Naive thymus-derived CD4-positive, alpha-beta T cell (primary cell): ENCODE measurements around the gene KLHDC8B. TPM values are rescaled to one million over a fixed set of nuclear protein-coding genes. Genes with fewer than 3 reads are reported as not detected.

Experiments
- ATAC-seq: fragments of 150-1000 bp; cut with Tn5 transposase; 2 replicates; pipeline ENCODE4 v1.10.0; 2021; ENCODE audit warnings: mild to moderate bottlenecking, moderate library complexity
- CTCF ChIA-PET: fragments of 350-600 bp; sonication (Branson Sonifier 250); formaldehyde crosslinking; loops from one replicate; lab custom pipeline; 2021; ENCODE audit warnings: antibody characterized with exemption; lab: Charles Lee
- POLR2A ChIA-PET: fragments of 350-600 bp; sonication (Branson Sonifier 250); formaldehyde crosslinking; loops from one replicate; lab custom pipeline; 2021; ENCODE audit warnings: antibody characterized with exemption, inconsistent platforms; lab: Charles Lee
- DNase-seq, 9 donors: peaks; one replicate each; pipeline versions ENCODE4 v3.0.0 to v3.0.0-alpha.2; 2020 to 2022; ENCODE audit warnings: mixed read lengths in 1 of 9
- H3K27ac ChIP-seq: one replicate; pipeline ENCODE4 v1.7.0; 2013; ENCODE audit warnings: mild to moderate bottlenecking, low read depth, low read length, moderate library complexity
- H3K27me3 ChIP-seq, 2 donors: one replicate each; pipeline ENCODE4 v1.7.0; 2013; ENCODE audit warnings: low read length in 2 of 2, mild to moderate bottlenecking in 2 of 2, moderate library complexity in 2 of 2; ENCODE audit not compliant: control insufficient read depth in 2 of 2, insufficient read depth in 2 of 2
- H3K36me3 ChIP-seq, 3 experiments: 1 replicate in 2 of 3; 2 replicates in 1 of 3; pipeline ENCODE4 v1.7.0; 2013; ENCODE audit warnings: low read length in 3 of 3, mild to moderate bottlenecking in 3 of 3, moderate library complexity in 1 of 3; ENCODE audit not compliant: insufficient read depth in 3 of 3, control insufficient read depth in 2 of 3
- H3K4me1 ChIP-seq, 2 donors: one replicate each; pipeline ENCODE4 v1.7.0; 2013; ENCODE audit warnings: low read length in 2 of 2, mild to moderate bottlenecking in 2 of 2, moderate library complexity in 1 of 2; ENCODE audit not compliant: control insufficient read depth in 2 of 2, insufficient read depth in 2 of 2
- H3K4me3 ChIP-seq: 2 replicates; pipeline ENCODE4 v1.7.0; 2013; ENCODE audit warnings: mild to moderate bottlenecking, low read length
- H3K9me3 ChIP-seq, 3 experiments: 1 replicate in 2 of 3; 2 replicates in 1 of 3; pipeline ENCODE4 v1.7.0; 2013; ENCODE audit warnings: low read length in 3 of 3; ENCODE audit not compliant: control insufficient read depth in 2 of 3
- H3K27ac Mint-ChIP-seq, 9 donors: one replicate each; pipeline ENCODE4 v1.8.0; 2020 to 2022; ENCODE audit warnings: mixed read lengths in 9 of 9, mild to moderate bottlenecking in 8 of 9, moderate library complexity in 5 of 9, inconsistent platforms in 2 of 9
- H3K27me3 Mint-ChIP-seq, 5 donors: one replicate each; pipeline ENCODE4 v1.8.0; 2021 to 2022; ENCODE audit warnings: mixed read lengths in 5 of 5, mild to moderate bottlenecking in 1 of 5
- H3K36me3 Mint-ChIP-seq, 5 donors: one replicate each; pipeline ENCODE4 v1.8.0; 2020 to 2022; ENCODE audit warnings: mixed read lengths in 5 of 5, mild to moderate bottlenecking in 3 of 5, inconsistent platforms in 1 of 5
- H3K4me1 Mint-ChIP-seq, 7 donors: one replicate each; pipeline ENCODE4 v1.8.0; 2020 to 2022; ENCODE audit warnings: mixed read lengths in 7 of 7, mild to moderate bottlenecking in 3 of 7, inconsistent platforms in 1 of 7
- H3K4me3 Mint-ChIP-seq, 10 donors: one replicate each; pipeline ENCODE4 v1.8.0; 2020 to 2022; ENCODE audit warnings: mild to moderate bottlenecking in 10 of 10, mixed read lengths in 10 of 10, moderate library complexity in 6 of 10, inconsistent platforms in 2 of 10
- H3K9me3 Mint-ChIP-seq, 11 donors: one replicate each; pipeline ENCODE4 v1.8.0; 2020 to 2022; ENCODE audit warnings: mixed read lengths in 11 of 11, mild to moderate bottlenecking in 4 of 11, inconsistent platforms in 1 of 11, moderate library complexity in 1 of 11
- intact Hi-C, 2 donors: fragments of 100-400 bp; cut with micrococcal nuclease; formaldehyde crosslinking; loops; one replicate each; pipeline ENCODE4 v1.15.1; 2023
- polyA plus RNA-seq, 2 donors: library from polyadenylated mRNA; unstranded; fragments of 300-500 nt; fragmentation: Illumina TruSeq; gene quantifications; one replicate each; pipeline ENCODE4 v1.2.3, GENCODE V29; 2021
- total RNA-seq, 6 experiments: library from RNA in 5 of 6; stranded (reverse) in 5 of 6; gene quantifications; 1 replicate in 5 of 6; 2 replicates in 1 of 6; pipeline ENCODE4 v1.2.3 and lab custom pipeline; 2021 to 2026

The KLHDC8B gene
- total and polyA plus RNA-seq, 7 experiments from 2014 or later, result 1.5 to 10.0 (median 5.2) TPM

- intact Hi-C loops, result loop anchor here in 1 of 2 donors (5.0 kb wide), 1 partner anchor 407 kb away; the partner anchor contains the start of gene IP6K2
Observed at GRCh38 chr3:49124203-49124602, 47.2 kb upstream of the KLHDC8B start.

GRCh38 chr3:49124991-49125670, 46.3 kb upstream of the KLHDC8B start:
- Histone ChIP-seq H3K4me3 (no peak overlapping the region), H3K27me3 (no peaks in the 10 kb centered on the region), H3K9me3 (no peaks in the 10 kb centered on the region), H3K36me3 (peaks cover 0 to 4% (median 0%) of the 10 kb centered on the region in 3 experiments), H3K27ac (no peak overlapping the region), H3K4me1 (peaks cover 6 to 7% of the 10 kb centered on the region in 2 donors)
- H3K9me3 Mint-ChIP-seq, result no peaks in the 10 kb centered on the region
- DNase-seq (no peak), ATAC-seq (no peak)
- H3K36me3 Mint-ChIP-seq, result no peaks in the 10 kb centered on the region
- intact Hi-C loops, result loop anchor here in 1 of 2 donors (5.0 kb wide), 1 partner anchor 408 kb away; the partner anchor contains the start of gene IP6K2
- no peak overlapping the region for H3K4me3 Mint-ChIP-seq
- peak overlapping the region in 2 of 9 donors; percentile 60 to 69 for H3K27ac Mint-ChIP-seq
- CTCF ChIA-PET, result no interaction called here
- H3K27me3 Mint-ChIP-seq, result no peaks in the 10 kb centered on the region
- POLR2A ChIA-PET, result no interaction called here
- H3K4me1 Mint-ChIP-seq, result peaks cover 0 to 10% (median 8%) of the 10 kb centered on the region in 7 donors

More at GRCh38 chr3:49124203-49124602, 47.2 kb upstream of the KLHDC8B start:
- Histone ChIP-seq H3K4me1 (peaks cover 15% of the 10 kb centered on the region in 2 donors), H3K9me3 (no peaks in the 10 kb centered on the region), H3K36me3 (peaks cover 0 to 6% (median 0%) of the 10 kb centered on the region in 3 experiments), H3K4me3 (no peak overlapping the region), H3K27me3 (no peaks in the 10 kb centered on the region), H3K27ac (no peak overlapping the region)
- Mint-ChIP-seq H3K4me1 (peaks cover 0 to 18% (median 15%) of the 10 kb centered on the region in 7 donors), H3K36me3 (no peaks in the 10 kb centered on the region), H3K27ac (peak overlapping the region in 2 of 9 donors; percentile 10 to 28), H3K9me3 (no peaks in the 10 kb centered on the region), H3K4me3 (no peak overlapping the region), H3K27me3 (no peaks in the 10 kb centered on the region)
- CTCF ChIA-PET, result no interaction called here
- POLR2A ChIA-PET, result interaction anchor here (1.2 to 7.8 kb wide), 2 partner anchors 17 to 30 kb away, joined by 3 to 84 read pairs; partner anchors contain the start of genes QARS1 and QRICH1
- ATAC-seq (no peak), DNase-seq (no peak)

- Mint-ChIP-seq H3K27me3 (peaks cover 16 to 22% (median 17%) of the 10 kb centered on the region in 5 donors), H3K27ac (no peak overlapping the region), H3K9me3 (peaks cover 0 to 2% (median 0%) of the 10 kb centered on the region in 11 donors), H3K36me3 (peaks cover 0 to 3% (median 0%) of the 10 kb centered on the region in 5 donors), H3K4me3 (no peak overlapping the region), H3K4me1 (peaks cover 0 to 11% (median 0%) of the 10 kb centered on the region in 7 donors)
- ChIA-PET POLR2A (interaction anchor here (0.7 kb wide), 1 partner anchor 31 kb away, joined by 3 read pairs; no protein-coding TSS in a partner anchor), CTCF (no interaction called here)
- DNase-seq, result no peak
- intact Hi-C loops, result no loop called here
- Histone ChIP-seq H3K4me3 (no peak overlapping the region), H3K36me3 (no peaks in the 10 kb centered on the region), H3K27ac (no peak overlapping the region), H3K9me3 (no peaks in the 10 kb centered on the region), H3K27me3 (no peaks in the 10 kb centered on the region), H3K4me1 (no peaks in the 10 kb centered on the region)
- ATAC-seq, result no peak
Observed at GRCh38 chr3:49131040-49131439, 40.4 kb upstream of the KLHDC8B start.

- Histone ChIP-seq H3K36me3 (no peaks in the 10 kb centered on the region), H3K4me1 (no peaks in the 10 kb centered on the region), H3K9me3 (no peaks in the 10 kb centered on the region), H3K27me3 (no peaks in the 10 kb centered on the region), H3K27ac (no peak overlapping the region), H3K4me3 (no peak overlapping the region)
- Mint-ChIP-seq H3K4me1 (peaks cover 0 to 11% (median 0%) of the 10 kb centered on the region in 7 donors), H3K36me3 (peaks cover 0 to 3% (median 0%) of the 10 kb centered on the region in 5 donors), H3K27me3 (peaks cover 16 to 22% (median 17%) of the 10 kb centered on the region in 5 donors), H3K9me3 (peaks cover 0 to 2% (median 0%) of the 10 kb centered on the region in 11 donors), H3K4me3 (no peak overlapping the region), H3K27ac (peak overlapping the region in 1 of 9 donors; percentile 25)
- ATAC-seq (no peak), DNase-seq (no peak)
- intact Hi-C loops, result no loop called here
- ChIA-PET POLR2A (no interaction called here), CTCF (no interaction called here)
Observed at GRCh38 chr3:49131576-49131975, 39.8 kb upstream of the KLHDC8B start.

- no peaks in the 10 kb centered on the region for H3K4me1 ChIP-seq
- no peaks in the 10 kb centered on the region for H3K27me3 ChIP-seq
- H3K36me3 Mint-ChIP-seq, result peaks cover 0 to 3% (median 0%) of the 10 kb centered on the region in 5 donors
- POLR2A ChIA-PET, result interaction anchor here (1.2 kb wide), 1 partner anchor 11 kb away, joined by 5 read pairs; no protein-coding TSS in a partner anchor
- ATAC-seq (no peak), DNase-seq (no peak)
- CTCF ChIA-PET, result no interaction called here
- H3K27ac Mint-ChIP-seq, result peak overlapping the region in 1 of 9 donors; percentile 25
- H3K4me3 ChIP-seq, result no peak overlapping the region
- H3K27me3 Mint-ChIP-seq, result peaks cover 16 to 22% (median 17%) of the 10 kb centered on the region in 5 donors
- no peaks in the 10 kb centered on the region for H3K9me3 ChIP-seq
- no peak overlapping the region for H3K4me3 Mint-ChIP-seq
- no peak overlapping the region for H3K27ac ChIP-seq
- H3K9me3 Mint-ChIP-seq, result peaks cover 0 to 2% (median 0%) of the 10 kb centered on the region in 11 donors
- intact Hi-C loops, result no loop called here
- no peaks in the 10 kb centered on the region for H3K36me3 ChIP-seq
- H3K4me1 Mint-ChIP-seq, result peaks cover 0 to 11% (median 0%) of the 10 kb centered on the region in 7 donors
Observed at GRCh38 chr3:49132073-49132436, 39.3 kb upstream of the KLHDC8B start.

GRCh38 chr3:49132437-49133225, 38.8 kb upstream of the KLHDC8B start, which contains the start of gene LAMB2:
LAMB2 (minus strand) TSS chr3:49133050; CDS start chr3:49132867, 183 bp downstream.
- H3K27me3 ChIP-seq, result no peaks in the 10 kb centered on the region
- ChIA-PET CTCF (interaction anchor here (0.6 kb wide), 1 partner anchor 798 kb away, joined by 3 read pairs; no protein-coding TSS in a partner anchor), POLR2A (interaction anchor here (1.2 kb wide), 1 partner anchor 11 kb away, joined by 5 read pairs; no protein-coding TSS in a partner anchor)
- H3K4me3 Mint-ChIP-seq, result peak within 1 kb of the TSS in 5 of 10 donors; percentile 16 to 37 (median 21)
- intact Hi-C loops, result no loop called here
- no peaks in the 10 kb centered on the region for H3K9me3 ChIP-seq
- DNase-seq, result no peak
- H3K4me1 ChIP-seq, result no peaks in the 10 kb centered on the region
- no peaks in the 10 kb centered on the region for H3K36me3 ChIP-seq
- no peak within 1 kb of the TSS for H3K27ac ChIP-seq
- H3K4me1 Mint-ChIP-seq, result peaks cover 0 to 11% (median 0%) of the 10 kb centered on the region in 7 donors
- H3K4me3 ChIP-seq, result no peak within 1 kb of the TSS
- peak; percentile 36 for ATAC-seq
- peak within 1 kb of the TSS in 1 of 9 donors; percentile 25 for H3K27ac Mint-ChIP-seq
- peaks cover 0 to 3% (median 0%) of the 10 kb centered on the region in 5 donors for H3K36me3 Mint-ChIP-seq
- peaks cover 0 to 2% (median 0%) of the 10 kb centered on the region in 11 donors for H3K9me3 Mint-ChIP-seq
- H3K27me3 Mint-ChIP-seq, result peaks cover 16 to 22% (median 20%) of the 10 kb centered on the region in 5 donors
